Ovary (tissue), 9 donors: ENCODE results near the gene UBLCP1. TPM values are rescaled to one million over a fixed set of nuclear protein-coding genes. Genes with fewer than 3 reads are reported as not detected.

Source experiments
- DNase-seq, 5 donors: peaks; one replicate each; pipeline ENCODE4 v3.0.0-alpha.2; 2019 to 2020
- H3K27ac ChIP-seq, 2 donors: fragments of 200-600 bp; one replicate each; pipeline versions ENCODE4 v1.5.1 to v1.8.0; 2019 to 2022
- H3K27me3 ChIP-seq: fragments of 200-600 bp; one replicate; pipeline ENCODE4 v1.8.0; 2022
- H3K36me3 ChIP-seq: fragments of 200-600 bp; sonication (generic); one replicate; pipeline ENCODE4 v1.5.1; 2019
- H3K4me1 ChIP-seq: one replicate; pipeline ENCODE4 v1.8.1; 2013; ENCODE audit warnings: mild to moderate bottlenecking, moderate library complexity; ENCODE audit not compliant: insufficient read depth
- H3K4me3 ChIP-seq: fragments of 200-600 bp; sonication (generic); one replicate; pipeline ENCODE4 v1.5.1; 2017
- H3K9me3 ChIP-seq, 2 donors: fragments of 200-600 bp in 1 of 2; sonication (generic) in 1 of 2; one replicate each; pipeline versions ENCODE4 v1.5.1 to v1.8.1; 2013 to 2019; ENCODE audit warnings: mild to moderate bottlenecking in 1 of 2, moderate library complexity in 1 of 2
- EP300 ChIP-seq: sonication (generic); formaldehyde crosslinking; IDR thresholded peaks from one replicate; pipeline ENCODE4 v1.6.1; 2017; ENCODE audit warnings: antibody characterized with exemption
- POLR2A ChIP-seq: fragments of 450-650 bp; IDR thresholded peaks from one replicate; pipeline ENCODE4 v1.6.1; 2017; ENCODE audit warnings: antibody characterized with exemption, mild to moderate bottlenecking, moderate library complexity
- WGBS, 3 donors: extraction: QIAGEN DNeasy Blood & Tissue Kit in 1 of 3; methylation state at CpG; one replicate each; pipeline versions ENCODE4 v1.1.5 to v1.1.7; 2013 to 2017; 5-methylcytosine and 5-hydroxymethylcytosine counted together
- intact Hi-C, 4 donors: fragments of 100-400 bp; cut with DNase I; formaldehyde crosslinking; loops; one replicate each; pipeline versions ENCODE4 v1.11.0 to v1.15.1; 2022 to 2023
- polyA plus RNA-seq, 2 donors: library from polyadenylated mRNA; stranded (reverse); fragments of 200-250 nt in 1 of 2; fragments of 350-450 nt in 1 of 2; fragmentation: Illumina TruSeq in 1 of 2; extraction: RNeasy Lipid Tissue Mini Kit (QIAGEN cat#74804) in 1 of 2; gene quantifications; one replicate each; pipeline ENCODE4 v1.2.3, GENCODE V29; 2013 to 2014
- small RNA-seq: library from RNA; depleted of rRNA; stranded (forward); fragments of <200 nt; gene quantifications from one replicate; pipeline ENCODE3, GENCODE V24; 2016
- total RNA-seq, 7 donors: library from RNA; depleted of rRNA in 2 of 7; stranded (reverse); fragments of >200 nt in 2 of 7; fragmentation: NEBNext Ultra II Directional in 3 of 7; extraction: Animal tissue kit (Norgen Biotek cat#: 25700) in 3 of 7; gene quantifications; one replicate each; pipeline versions ENCODE4 v1.1.0 to v1.2.4, GENCODE V29; 2016 to 2023
- TF ChIP-seq, protein P1 (sequence below), 3 donors: fragments of 450-650 bp in 2 of 3; fragments of 200-600 bp in 1 of 3; IDR thresholded peaks; one replicate each; pipeline versions ENCODE4 v1.5.1 to v1.8.0; 2016 to 2022; ENCODE audit warnings: antibody characterized with exemption in 3 of 3, mild to moderate bottlenecking in 1 of 3
- donor health status: DM: no; HTN: no; CAD: no; lungs with moderate emphysema.
- donor health status: DM: no; HTN: no; CAD: no.
- donor health status: Bipolar disorder and iron deficiency.
- donor health status: DM: yes; HTN: yes; CAD: no.
- donor health status: DM: no; HTN: no; CAD: no.
- donor health status: DM: yes; HTN: yes; CAD: no.

The UBLCP1 gene
- total and polyA plus RNA-seq, 9 donors: 15.0 to 32.3 (median 19.0) TPM

DNA sequence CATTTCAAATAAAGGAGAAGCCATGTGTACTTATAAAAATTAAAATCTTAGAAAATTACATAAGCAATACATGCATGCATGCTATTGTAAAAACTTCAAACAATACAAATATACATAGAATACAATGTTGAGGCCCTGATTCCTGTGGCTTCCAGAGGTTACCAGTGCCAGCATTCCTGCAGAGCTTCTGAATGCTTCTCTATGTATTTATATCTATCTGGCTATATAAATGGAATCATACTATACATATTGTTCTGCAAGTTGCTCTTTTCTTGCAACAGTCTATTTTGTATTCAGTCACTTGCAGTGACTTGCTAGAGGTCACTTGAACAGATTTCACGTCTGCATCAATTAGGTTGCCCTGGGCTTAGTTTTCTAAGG is 70.4 kb downstream of the UBLCP1 start:
- H3K9me3 ChIP-seq: no peaks in the 10 kb centered on the region
- no peak overlapping the region for H3K4me3 ChIP-seq
- H3K27ac ChIP-seq: no peak overlapping the region
- H3K4me1 ChIP-seq: peaks cover 5% of the 10 kb centered on the region
- TF ChIP-seq POLR2A (no peak), EP300 (no peak)
- TF ChIP-seq, protein P1, sequence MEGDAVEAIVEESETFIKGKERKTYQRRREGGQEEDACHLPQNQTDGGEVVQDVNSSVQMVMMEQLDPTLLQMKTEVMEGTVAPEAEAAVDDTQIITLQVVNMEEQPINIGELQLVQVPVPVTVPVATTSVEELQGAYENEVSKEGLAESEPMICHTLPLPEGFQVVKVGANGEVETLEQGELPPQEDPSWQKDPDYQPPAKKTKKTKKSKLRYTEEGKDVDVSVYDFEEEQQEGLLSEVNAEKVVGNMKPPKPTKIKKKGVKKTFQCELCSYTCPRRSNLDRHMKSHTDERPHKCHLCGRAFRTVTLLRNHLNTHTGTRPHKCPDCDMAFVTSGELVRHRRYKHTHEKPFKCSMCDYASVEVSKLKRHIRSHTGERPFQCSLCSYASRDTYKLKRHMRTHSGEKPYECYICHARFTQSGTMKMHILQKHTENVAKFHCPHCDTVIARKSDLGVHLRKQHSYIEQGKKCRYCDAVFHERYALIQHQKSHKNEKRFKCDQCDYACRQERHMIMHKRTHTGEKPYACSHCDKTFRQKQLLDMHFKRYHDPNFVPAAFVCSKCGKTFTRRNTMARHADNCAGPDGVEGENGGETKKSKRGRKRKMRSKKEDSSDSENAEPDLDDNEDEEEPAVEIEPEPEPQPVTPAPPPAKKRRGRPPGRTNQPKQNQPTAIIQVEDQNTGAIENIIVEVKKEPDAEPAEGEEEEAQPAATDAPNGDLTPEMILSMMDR (IDR thresholded peaks at IDR 0.05): no peak
- intact Hi-C loops: no loop called here
- no peak for DNase-seq
- no peaks in the 10 kb centered on the region for H3K27me3 ChIP-seq
- no peaks in the 10 kb centered on the region for H3K36me3 ChIP-seq
- WGBS, 3 donors: 70 to 92% (median 71%) methylated on average over 1 of the region's 1 CpG

Small RNA genes lying within 50 kb of the gene (small RNA-seq; reads per million reads assigned to genes)
- gene RF00263: not detected
- gene RNU4ATAC2P: not detected

Other genes starting within 250 kb of the UBLCP1 start
- gene EBF1, start 163.4 kb upstream of the UBLCP1 start, total RNA-seq: 10 to 100 TPM in 6 of 7 donors, 1 to 10 TPM in 1; 6.7 to 51.0 (median 26.1) TPM
- gene EBF1, start 163.4 kb upstream of the UBLCP1 start, polyA plus RNA-seq: 10 to 100 TPM; 11.9 to 22.6 TPM
- gene RNF145, start 53.7 kb upstream of the UBLCP1 start, total RNA-seq: 10 to 100 TPM; 42.0 to 66.4 (median 53.4) TPM
- gene RNF145, start 53.7 kb upstream of the UBLCP1 start, polyA plus RNA-seq: 10 to 100 TPM; 39.0 to 62.6 TPM
- gene IL12B, start 67.2 kb downstream of the UBLCP1 start, total RNA-seq: not detected
- not detected for gene IL12B, start 67.2 kb downstream of the UBLCP1 start, polyA plus RNA-seq